SK-MEL-5 (cell line): ENCODE measurements around the gene ZNF804B. TPM values are rescaled to one million over a fixed set of nuclear protein-coding genes. Genes with fewer than 3 reads are reported as not detected.

Source experiments
- DNase-seq: peaks from one replicate; pipeline ENCODE4 v3.0.0-alpha.2; 2016; ENCODE audit warnings: low read depth, low spot score
- in situ Hi-C: cut with HindIII; loops from 2 replicates; pipeline ENCODE4 v1.10.0; 2016; ENCODE audit warnings: low sequenced_read_pairs, high pct_unique_total_duplicates, low pct_unique_long_range_greater_than_20kb
- total RNA-seq: library from RNA; depleted of rRNA; stranded (reverse); fragments of >200 nt; shearing (Covaris generic); gene quantifications from 2 replicates; pipeline ENCODE4 v1.2.3, GENCODE V29; 2014

ZNF804B gene
- total RNA-seq, 1 experiment from 2014 or later, result not detected

- in situ Hi-C loops, result no loop called here
- peak; percentile 29 for DNase-seq
Measured at GRCh38 chr7:89028319-89028718, 268.8 kb downstream of the ZNF804B start.

GRCh38 chr7:89029864-89030263, 270.4 kb downstream of the ZNF804B start:
- in situ Hi-C loops, result no loop called here
- peak; percentile 75 for DNase-seq

GRCh38 chr7:89041240-89041639, 281.7 kb downstream of the ZNF804B start:
- no peak for DNase-seq
- in situ Hi-C loops, result no loop called here

- DNase-seq, result no peak
- in situ Hi-C loops, result no loop called here
Measured at GRCh38 chr7:89042940-89043339, 283.4 kb downstream of the ZNF804B start.

- DNase-seq, result no peak
- in situ Hi-C loops, result no loop called here
Measured at GRCh38 chr7:89049043-89049442, 289.5 kb downstream of the ZNF804B start.

- in situ Hi-C loops, result no loop called here
- DNase-seq, result no peak
Measured at GRCh38 chr7:89053130-89053529, 293.6 kb downstream of the ZNF804B start.

GRCh38 chr7:89054361-89054760, 294.9 kb downstream of the ZNF804B start:
- in situ Hi-C loops, result no loop called here
- DNase-seq, result no peak

GRCh38 chr7:89060234-89060633, 300.7 kb downstream of the ZNF804B start:
- in situ Hi-C loops, result no loop called here

GRCh38 chr7:89064831-89065230, 305.3 kb downstream of the ZNF804B start:
- DNase-seq, result no peak
- in situ Hi-C loops, result no loop called here

More at GRCh38 chr7:89060234-89060633, 300.7 kb downstream of the ZNF804B start:
- DNase-seq, result no peak

- in situ Hi-C loops, result no loop called here
- no peak for DNase-seq
Measured at GRCh38 chr7:89067048-89067447, 307.5 kb downstream of the ZNF804B start.

GRCh38 chr7:89072081-89072480, 312.6 kb downstream of the ZNF804B start:
- in situ Hi-C loops, result no loop called here
- no peak for DNase-seq

GRCh38 chr7:89073776-89074175, 314.3 kb downstream of the ZNF804B start:
- in situ Hi-C loops, result no loop called here

GRCh38 chr7:89077992-89078391, 318.5 kb downstream of the ZNF804B start:
- in situ Hi-C loops, result no loop called here
- DNase-seq, result no peak

More at GRCh38 chr7:89073776-89074175, 314.3 kb downstream of the ZNF804B start:
- DNase-seq, result no peak

GRCh38 chr7:89085580-89085979, 326.1 kb downstream of the ZNF804B start:
- in situ Hi-C loops, result no loop called here
- DNase-seq, result no peak

GRCh38 chr7:89091550-89091949, 332.1 kb downstream of the ZNF804B start:
- in situ Hi-C loops, result no loop called here

GRCh38 chr7:89094269-89094668, 334.8 kb downstream of the ZNF804B start:
- in situ Hi-C loops, result no loop called here
- DNase-seq, result no peak

More at GRCh38 chr7:89091550-89091949, 332.1 kb downstream of the ZNF804B start:
- no peak for DNase-seq

GRCh38 chr7:89103564-89103963, 344.1 kb downstream of the ZNF804B start:
- in situ Hi-C loops, result no loop called here
- DNase-seq, result no peak

- DNase-seq, result no peak
- in situ Hi-C loops, result no loop called here
Measured at GRCh38 chr7:89104748-89105685, 345.5 kb downstream of the ZNF804B start.

GRCh38 chr7:89123871-89124270, 364.4 kb downstream of the ZNF804B start:
- no peak for DNase-seq
- in situ Hi-C loops, result no loop called here
